Measurements from ENCODE around the gene FXYD6.

GRCh38 chr11:117859061-117859460 lies 17.4 kb downstream of the FXYD6 start:
- TF ChIP-seq, protein P1, sequence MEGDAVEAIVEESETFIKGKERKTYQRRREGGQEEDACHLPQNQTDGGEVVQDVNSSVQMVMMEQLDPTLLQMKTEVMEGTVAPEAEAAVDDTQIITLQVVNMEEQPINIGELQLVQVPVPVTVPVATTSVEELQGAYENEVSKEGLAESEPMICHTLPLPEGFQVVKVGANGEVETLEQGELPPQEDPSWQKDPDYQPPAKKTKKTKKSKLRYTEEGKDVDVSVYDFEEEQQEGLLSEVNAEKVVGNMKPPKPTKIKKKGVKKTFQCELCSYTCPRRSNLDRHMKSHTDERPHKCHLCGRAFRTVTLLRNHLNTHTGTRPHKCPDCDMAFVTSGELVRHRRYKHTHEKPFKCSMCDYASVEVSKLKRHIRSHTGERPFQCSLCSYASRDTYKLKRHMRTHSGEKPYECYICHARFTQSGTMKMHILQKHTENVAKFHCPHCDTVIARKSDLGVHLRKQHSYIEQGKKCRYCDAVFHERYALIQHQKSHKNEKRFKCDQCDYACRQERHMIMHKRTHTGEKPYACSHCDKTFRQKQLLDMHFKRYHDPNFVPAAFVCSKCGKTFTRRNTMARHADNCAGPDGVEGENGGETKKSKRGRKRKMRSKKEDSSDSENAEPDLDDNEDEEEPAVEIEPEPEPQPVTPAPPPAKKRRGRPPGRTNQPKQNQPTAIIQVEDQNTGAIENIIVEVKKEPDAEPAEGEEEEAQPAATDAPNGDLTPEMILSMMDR (IDR thresholded peaks at IDR 0.05) = no peak
- TF ChIP-seq POLR2A (IDR thresholded peaks at IDR 0.05) = no peak
